ENCODE results near the gene AUTS2.

DNA sequence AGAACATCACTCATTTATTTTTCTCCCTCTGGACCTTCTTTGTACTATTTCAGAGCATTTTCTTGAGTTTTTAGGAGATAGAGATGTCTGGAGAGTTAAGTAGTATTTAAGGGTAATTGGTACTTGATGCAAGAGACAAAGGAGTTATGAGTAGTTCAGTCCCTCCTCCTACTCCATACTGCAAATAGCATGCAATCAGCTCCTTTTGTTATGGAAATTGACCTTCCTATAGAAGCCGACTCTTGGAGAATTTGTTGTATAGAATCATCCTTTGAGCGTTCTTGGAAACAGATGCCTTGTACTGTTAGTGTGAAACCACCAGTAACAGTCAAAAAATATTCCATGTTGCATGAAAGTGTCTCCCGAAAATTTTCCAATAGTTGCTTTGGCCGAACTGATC, 1105.5 kb downstream of the AUTS2 start:
- TF ChIP-seq POLR2AphosphoS5 (IDR thresholded peaks at IDR 0.05): no peak
- TF ChIP-seq, protein P1, sequence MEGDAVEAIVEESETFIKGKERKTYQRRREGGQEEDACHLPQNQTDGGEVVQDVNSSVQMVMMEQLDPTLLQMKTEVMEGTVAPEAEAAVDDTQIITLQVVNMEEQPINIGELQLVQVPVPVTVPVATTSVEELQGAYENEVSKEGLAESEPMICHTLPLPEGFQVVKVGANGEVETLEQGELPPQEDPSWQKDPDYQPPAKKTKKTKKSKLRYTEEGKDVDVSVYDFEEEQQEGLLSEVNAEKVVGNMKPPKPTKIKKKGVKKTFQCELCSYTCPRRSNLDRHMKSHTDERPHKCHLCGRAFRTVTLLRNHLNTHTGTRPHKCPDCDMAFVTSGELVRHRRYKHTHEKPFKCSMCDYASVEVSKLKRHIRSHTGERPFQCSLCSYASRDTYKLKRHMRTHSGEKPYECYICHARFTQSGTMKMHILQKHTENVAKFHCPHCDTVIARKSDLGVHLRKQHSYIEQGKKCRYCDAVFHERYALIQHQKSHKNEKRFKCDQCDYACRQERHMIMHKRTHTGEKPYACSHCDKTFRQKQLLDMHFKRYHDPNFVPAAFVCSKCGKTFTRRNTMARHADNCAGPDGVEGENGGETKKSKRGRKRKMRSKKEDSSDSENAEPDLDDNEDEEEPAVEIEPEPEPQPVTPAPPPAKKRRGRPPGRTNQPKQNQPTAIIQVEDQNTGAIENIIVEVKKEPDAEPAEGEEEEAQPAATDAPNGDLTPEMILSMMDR (IDR thresholded peaks at IDR 0.05): no peak
- no peak for TF ChIP-seq POLR2A (IDR thresholded peaks at IDR 0.05)

Data from breast epithelium (tissue), 3 donors.